NOMO-1 treated with DMSO at 0.1 percent for 48 hours (cell line): ENCODE results near the gene MARCHF10.
"Not testable (repeated sequence)": the region's sequence is repeated elsewhere in the genome, so short reads cannot be mapped to it uniquely, and the experiment has no call there.

Experiments
- DNase-seq: peaks from one replicate; lab custom pipeline; 2025; ENCODE audit not compliant: unreplicated experiment; lab: John Stamatoyannopoulos, UW

MARCHF10 gene

DNA sequence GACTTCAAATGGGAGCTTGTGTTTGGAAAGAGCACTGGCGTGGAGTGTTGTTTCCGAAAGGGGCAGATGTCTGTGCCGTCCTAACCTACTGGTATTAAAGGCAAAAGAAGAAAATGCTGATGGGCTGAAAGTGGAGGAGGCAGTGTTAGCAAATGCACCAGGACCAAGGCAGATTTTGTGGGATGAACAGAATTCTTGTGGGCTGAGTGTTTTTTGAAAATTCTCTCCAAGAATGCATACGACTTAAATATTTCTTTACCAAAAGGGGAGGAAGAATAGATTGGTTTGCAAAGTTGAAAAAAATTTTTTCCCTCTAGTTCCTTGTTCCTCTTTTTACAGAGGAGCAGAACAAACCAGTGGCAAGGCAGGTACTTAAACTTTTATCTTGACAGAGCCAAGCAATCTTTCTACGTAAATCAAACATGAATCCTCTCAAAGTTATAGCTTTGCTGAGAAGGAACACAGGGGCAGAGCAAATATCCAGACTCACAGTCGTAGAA is 16.8 kb downstream of the MARCHF10 start:
- peak; percentile 66 for DNase-seq

DNA sequence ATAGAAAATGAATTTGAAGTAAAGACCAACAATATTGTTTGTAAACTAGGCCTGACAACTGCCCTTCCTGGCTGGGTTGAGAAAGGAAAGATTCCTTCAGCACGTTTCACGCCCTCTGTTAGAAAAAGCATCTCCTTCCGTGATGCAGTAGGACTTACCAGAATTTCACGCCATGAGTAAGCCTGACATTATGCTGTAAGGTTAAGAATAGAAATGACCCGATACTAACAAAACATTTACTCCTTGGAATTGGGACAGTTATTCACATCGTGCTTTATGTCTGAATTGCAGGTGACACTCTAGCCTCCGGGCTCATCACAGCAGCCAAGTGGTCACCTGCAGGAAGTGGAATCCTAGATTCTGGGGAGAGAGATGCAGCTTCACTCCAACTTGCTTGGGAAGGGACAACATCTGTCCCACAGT is 17.5 kb downstream of the MARCHF10 start:
- no peak for DNase-seq

DNA sequence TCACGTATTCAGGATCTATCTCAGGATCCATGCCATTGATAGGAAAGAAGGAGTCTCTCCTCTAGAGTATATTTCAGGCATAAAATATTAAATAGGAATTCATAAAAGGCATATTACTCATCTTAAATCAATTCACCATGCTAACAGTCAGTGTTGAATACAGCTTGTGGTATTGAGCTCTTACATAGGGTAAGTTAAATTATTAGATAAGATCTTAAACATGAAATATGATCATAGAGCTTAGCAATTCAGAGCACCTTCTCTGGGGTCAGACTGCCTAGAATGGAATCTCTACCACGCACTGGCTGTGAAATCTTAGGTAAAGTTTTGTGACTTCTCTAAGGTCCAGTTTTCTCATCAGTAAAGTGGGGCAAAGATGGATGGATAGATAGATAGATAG is 20.7 kb downstream of the MARCHF10 start:
- DNase-seq, result no peak

DNA sequence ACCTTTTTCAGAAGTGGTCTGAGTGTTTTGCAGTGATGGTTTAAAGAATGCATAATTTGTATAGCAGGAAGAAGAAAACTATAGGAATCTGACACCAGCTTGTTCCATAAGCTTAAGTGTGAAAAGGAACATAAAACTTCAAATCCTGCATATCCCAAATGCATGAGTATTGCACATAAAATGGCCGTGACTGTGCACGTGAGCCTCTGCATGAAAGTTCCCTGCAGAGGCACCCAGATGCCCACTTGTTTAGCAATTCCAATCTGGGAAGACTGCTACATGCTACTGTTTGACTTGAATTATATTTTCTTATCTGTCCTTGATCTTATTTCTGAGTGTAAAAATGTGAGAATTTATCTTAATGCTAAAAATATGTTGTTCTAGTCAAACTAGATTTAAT is 21.5 kb downstream of the MARCHF10 start:
- DNase-seq, result no peak

DNA sequence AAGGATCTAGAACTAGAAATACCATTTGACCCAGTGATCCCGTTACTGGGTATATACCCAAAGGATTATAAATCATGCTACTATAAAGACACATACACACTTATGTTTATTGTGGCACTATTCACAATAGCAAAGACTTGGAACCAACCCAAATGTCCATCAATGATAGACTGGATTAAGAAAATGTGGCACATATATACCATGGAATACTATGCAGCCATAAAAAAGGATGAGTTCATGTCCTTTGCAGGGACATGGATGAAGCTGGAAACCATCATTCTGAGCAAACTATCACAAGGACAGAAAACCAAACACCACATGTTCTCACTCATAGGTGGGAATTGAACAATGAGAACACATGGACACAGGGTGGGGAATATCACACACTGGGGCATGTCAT is 22.1 kb downstream of the MARCHF10 start:
- not testable (repeated sequence) for DNase-seq

DNA sequence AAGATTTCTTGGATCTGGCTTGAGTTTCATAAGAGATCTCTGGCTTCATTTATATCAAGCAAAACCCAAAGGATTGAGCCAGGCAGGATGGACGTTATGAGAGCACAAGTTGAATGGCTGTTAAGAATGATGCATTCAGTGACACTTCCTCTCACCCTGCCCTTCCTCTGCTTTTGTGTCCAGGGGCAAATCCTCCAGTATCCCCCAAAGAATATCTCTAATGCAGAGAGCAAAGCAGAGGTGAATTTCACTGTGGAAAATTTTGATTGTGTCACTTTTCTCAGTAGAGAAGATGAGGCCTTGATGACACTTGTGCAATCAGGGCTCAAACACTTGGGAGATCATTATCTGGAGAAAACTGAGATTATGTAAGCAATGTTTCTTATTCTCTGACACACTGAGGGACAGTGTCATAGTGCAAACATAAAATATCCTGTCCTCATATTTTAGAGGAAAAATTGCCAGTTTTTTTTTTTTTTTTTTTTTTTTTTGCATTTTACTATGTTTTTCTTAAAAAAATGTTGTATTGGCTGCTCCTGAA is 25.3 kb downstream of the MARCHF10 start:
- DNase-seq, result peak; percentile 19

DNA sequence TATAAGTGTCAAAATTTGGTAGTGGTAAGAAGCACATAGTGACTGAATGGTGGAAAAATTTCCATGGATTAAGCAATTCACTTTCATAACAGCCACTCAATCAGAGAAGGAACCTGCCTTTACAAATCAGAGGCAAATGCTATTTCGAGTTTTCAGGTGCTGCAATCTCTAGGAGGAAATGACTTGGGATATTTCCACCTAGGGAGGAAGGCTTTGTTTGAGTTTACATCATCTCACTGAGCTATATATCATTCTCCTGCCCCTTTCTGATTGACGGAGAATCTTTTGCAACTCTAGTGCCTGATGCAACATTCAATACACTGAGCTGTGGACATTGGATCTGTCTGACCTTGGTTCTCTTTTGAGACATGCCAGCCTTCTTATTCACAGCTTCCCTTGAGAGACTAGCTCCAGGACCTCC is 26.3 kb downstream of the MARCHF10 start:
- DNase-seq, result peak; percentile 44

DNA sequence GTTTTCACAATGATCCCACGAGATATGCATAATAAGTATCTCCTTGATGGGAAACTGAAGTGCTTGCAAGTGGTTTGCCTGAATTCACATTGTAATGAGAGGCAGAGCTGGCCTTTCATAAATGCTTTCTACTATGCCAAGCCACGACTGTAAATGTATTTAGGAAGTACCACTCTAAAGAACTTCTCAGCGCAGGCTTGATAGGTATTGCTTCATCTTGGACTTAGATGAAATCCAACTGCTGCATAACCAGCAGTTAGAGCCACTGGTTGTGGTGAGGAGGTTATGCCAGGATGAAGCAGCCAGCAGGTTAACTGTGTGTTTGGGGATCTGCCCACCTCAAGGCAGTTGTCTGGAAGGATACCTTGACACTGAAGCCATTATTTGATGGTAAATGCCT is 26.8 kb downstream of the MARCHF10 start:
- peak; percentile 52 for DNase-seq

DNA sequence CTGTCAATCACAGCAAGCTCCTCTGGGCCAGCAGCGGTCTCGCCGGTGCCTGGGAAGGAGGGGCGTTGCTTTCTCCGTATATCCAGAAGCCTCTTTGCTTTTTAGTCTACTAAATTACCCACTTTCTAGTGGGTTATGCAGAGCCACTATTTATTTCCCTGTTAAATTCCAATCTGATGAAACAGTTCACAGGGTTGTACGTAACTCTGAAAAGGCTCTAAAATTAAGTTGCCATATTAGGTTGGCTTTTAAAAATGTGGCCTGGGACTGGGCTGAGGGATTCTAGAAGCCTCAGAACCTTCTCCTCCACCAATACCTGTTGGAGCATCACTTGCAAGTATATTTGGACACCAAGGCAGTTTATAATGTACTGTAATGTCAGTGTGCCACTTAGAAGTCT is 27.2 kb downstream of the MARCHF10 start:
- no peak for DNase-seq

DNA sequence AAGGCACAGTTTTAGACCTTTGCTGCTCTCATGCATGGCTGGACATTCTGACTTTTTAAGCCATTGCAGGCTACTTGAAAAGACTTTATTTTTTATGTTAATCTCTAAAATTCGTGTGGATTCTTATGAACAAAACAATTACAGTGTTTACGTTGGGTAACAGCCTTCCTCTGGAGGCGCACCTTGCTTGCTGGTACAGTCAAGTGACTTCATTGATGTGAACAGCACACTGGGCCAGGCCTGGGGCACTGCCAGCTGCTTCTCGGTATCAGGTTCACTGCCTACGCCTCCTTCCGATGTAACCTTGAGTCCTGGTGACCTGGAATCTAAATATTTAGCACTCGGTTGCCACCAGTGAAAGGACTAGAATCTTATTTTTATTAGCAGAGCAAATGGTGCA is 27.8 kb downstream of the MARCHF10 start:
- no peak for DNase-seq

DNA sequence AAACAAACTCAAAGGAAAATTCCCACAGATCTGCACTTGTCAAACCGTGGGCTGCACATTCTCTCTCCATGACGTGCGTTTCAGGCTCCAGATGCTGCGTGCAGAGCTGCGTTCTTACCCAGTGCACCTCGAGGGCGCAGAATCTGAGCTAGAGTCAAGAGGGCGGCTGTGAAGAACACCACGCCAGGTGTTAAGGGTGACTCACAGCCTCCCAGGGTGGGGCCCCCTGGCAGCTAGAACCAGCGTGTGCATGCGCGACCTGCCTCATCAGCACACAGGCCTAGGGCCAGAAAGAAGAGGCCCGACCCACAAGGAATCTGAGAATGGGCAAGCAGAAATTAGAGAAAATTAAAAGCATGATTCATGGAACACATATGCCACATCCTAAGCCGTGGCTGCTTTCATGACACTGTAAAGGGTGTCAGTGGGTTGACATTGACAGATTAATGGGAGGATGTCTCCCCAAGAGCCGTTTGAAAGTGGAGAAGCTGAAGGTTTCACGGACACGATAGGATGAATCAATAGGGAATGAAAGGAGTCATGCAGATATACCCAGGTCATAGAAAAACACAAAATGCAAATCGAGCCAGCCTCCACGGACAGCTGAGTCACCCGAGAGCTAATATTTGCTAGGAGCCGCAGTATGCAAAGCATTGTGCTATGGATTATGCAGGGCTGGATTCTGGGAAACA is 29.0 kb downstream of the MARCHF10 start:
- DNase-seq, result no peak

DNA sequence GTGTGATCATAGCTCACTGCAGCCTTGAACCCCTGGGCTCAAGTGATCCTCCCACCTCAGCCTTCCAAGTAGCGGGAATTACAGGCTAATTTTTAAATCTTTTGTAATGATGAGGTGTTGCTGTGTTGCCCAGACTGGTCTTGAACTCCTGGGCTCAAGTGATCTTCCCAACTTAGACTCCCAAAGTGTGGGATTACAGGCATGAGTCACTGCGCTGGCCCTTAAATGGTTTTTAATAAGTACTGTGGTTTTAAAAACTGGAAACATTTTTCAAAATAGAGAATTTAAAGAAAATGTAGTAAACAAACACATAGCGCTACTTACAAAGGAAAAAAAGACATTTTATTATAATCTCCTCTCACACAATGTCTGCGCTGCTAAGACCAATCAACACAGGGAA is 32.2 kb downstream of the MARCHF10 start:
- DNase-seq, result no peak

DNA sequence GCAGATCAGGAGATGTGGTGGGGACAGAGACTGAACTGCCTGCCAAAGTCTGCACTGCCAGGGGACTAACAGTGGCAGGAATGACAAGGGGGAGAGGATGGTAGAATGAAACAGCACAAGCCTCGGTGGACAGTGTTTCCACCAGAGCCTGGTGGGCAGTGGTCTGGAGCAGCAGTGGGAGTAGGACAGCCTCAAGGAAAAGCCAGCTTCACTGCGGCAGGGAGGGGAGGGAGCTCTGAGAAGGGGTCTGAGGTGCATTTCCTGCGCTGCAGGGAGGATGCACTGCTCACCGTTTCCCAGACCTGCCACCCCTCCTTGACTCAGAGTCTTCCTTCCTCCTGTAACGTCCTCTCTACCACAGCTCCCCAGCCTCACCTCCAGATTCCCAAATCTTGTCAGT is 33.8 kb downstream of the MARCHF10 start:
- no peak for DNase-seq

DNA sequence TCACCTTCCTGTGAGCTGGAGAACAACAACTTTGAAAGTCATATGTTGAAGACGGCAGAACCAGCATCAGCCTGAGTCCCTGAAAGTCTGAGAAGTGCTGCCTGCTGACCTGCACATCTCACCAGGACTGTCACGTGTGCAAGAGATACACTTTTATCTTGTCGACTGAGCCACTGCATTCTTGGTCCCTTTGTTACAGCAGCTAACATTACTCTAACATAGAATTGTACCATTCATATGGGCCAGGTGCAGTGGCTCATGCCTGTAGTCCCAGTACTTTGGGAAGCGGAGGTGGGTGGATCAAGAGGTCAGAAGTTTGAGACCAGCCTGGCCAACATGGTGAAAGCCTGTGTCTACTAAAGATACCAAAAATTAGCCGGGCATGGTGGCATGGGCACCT is 40.1 kb downstream of the MARCHF10 start:
- DNase-seq, result no peak

DNA sequence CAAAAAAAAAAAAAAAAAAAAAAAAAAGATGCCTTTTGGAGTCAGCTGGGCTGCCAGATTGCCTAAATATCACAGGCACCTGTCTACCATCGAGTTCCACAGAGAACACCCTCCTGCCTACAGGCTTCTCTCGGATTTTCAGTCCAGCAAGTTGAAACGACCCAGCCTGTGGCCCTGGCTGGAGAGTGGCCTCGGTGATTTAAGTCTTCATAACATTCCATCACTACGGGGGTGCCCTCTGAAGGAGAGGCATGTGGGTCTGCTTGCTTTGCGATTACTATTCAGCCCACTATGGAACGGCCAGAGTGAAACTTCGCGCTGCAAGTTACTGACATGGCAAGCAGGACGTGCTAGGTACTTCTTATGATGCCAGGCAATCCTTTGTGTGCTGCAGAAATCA is 42.8 kb downstream of the MARCHF10 start:
- no peak for DNase-seq

DNA sequence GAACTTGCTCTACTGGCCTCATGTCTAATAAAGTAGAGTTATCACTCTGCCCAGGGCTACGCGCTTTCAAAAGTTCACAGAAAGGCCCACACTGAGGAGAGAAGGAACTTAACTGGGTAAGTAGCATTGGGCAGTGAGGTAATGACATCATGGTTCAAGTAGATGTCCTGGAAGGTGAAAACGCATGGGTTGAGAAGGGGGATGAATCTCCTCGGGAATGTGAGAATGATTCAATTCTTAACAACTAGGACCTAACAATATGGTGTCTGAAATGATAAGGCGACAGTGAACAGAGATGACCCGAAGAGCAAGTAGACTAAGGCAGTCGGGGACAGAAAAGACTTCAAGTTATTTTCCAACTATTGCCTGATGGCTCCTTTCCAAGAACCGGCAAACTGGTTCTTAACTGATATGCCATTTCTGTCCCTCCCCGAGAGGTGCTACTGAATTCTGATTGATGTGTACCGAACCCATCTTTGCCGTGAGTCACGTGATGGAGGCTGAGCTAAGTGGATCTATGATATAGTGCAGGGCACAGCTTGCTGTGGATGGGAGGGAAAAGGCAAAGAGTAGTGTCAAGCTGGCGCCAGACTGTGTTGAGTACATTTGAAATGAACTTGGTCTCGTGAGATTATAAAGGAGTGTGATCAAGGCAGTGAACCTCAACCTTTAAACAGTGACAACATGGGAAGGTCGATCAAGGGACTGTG is 44.1 kb downstream of the MARCHF10 start:
- DNase-seq, result no peak

DNA sequence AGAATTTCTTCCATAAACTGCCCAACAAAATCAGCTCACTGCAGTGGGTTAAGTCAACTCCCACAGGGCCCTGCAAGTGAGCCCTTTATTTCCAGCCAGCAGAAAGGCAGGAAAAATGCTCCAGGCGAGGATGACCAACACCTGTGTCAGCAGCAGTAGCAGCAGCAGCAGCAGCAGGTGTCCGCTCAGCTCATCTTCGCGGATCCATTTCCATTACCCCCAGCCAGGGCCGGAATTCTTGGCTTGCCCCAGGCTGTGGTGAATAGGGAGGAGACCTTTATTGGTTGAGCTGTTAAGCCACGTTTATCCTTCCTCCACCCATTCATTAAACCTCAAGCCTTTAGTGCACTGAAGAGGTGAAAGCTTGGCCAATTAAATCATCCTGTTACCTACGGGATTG is 46.2 kb downstream of the MARCHF10 start:
- no peak for DNase-seq

DNA sequence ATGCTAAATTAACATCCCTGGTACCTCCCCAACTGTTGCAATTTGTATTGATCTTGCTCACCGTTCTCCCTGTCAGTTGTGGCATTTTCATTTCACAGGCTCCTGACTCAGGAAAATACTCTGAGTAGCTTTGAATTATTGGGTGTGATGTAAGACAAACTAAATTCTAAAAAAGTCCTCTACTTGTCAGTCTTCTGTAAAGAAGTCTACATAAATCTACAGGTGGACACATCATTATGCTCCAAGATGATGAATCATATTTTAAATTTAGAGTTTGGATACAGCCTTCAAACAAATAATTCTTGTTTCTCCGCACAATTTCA is 47.2 kb downstream of the MARCHF10 start:
- DNase-seq, result no peak

DNA sequence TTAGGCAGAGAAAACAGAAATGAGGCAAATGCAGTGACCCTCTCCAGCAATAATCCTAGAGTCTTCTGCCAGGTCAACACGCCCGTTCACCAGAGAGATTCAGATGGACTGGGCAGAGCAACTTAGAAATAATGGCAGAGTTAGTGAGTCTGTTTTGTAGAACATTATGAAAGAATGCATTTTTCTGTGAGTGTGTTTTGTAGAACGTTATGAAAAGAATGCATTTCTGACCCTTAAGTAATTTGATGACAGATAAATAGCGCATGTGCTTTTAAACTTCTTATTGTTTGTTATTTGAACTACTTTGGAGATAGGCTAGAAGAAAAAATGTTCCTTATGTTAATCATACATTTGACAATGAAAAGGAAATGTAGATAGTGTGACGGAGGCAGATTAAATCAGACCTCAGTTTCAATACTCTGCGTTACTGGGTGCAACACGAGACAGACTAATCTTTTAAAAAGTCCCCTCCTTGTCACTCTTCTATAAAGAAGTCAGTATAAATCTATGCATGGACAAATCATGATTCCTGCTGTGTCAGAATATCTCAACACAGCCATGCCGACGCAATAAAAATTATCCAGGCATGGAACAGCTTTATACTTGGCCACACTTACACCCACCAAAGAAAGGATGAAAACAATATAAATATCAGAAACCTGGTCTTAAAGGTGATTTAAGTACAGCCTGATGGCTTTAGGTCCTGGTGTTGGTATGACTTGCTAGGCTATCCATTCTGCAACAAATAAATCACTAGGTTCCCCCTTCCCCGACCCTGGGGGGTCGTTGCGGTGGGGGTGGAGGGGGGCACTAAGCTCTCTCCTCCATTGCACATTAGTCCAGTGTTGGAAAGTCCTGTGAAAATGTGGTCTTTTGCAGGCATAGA is 47.8 kb downstream of the MARCHF10 start:
- no peak for DNase-seq

DNA sequence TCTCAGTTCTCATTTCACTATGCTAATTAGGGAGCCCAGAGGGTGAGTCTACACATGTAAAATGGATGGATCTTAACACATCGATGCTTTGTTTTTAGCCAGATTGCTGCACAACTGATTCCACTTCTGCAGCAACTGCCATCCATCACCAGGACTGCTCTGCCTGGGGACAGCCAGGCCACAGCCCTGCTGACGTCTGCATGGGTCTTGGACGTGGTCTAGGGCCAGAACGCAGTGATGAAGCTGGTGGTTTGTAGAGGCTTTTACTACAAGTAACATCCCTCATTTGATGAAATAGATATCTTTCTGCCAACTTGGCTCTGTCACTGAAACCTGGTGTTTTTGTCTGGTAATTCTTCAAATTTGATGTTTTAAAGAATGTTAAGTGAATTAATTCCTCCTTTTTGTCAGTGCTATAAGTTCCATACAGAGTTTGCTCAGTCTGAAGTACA is 50.6 kb downstream of the MARCHF10 start:
- no peak for DNase-seq

DNA sequence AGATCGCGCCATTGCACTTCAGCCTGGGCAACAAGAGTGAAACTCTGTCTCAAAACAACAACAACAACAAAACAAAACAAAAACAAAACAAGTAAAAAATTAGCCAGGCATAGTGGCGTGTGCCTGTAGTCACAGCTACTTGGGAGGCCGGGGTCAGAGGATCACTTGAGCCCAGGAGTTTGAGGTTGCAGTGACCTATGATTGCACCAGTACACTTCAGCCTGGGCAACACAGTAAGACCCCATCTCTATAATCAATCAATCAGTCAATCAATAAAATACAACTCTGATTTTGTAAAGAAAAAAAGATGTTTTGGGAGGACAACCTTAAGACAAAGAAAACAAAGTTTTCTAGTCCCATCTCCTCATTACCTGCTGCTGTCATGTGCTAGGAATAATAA is 51.9 kb downstream of the MARCHF10 start:
- DNase-seq, result no peak
